Medulla oblongata (tissue), 1 donor: ENCODE results near the gene ZBTB40.

Source experiments
- DNase-seq: peaks from one replicate; pipeline ENCODE4 v3.0.0-alpha.2; 2015; ENCODE audit errors: extremely low spot score

Gene ZBTB40, protein sequence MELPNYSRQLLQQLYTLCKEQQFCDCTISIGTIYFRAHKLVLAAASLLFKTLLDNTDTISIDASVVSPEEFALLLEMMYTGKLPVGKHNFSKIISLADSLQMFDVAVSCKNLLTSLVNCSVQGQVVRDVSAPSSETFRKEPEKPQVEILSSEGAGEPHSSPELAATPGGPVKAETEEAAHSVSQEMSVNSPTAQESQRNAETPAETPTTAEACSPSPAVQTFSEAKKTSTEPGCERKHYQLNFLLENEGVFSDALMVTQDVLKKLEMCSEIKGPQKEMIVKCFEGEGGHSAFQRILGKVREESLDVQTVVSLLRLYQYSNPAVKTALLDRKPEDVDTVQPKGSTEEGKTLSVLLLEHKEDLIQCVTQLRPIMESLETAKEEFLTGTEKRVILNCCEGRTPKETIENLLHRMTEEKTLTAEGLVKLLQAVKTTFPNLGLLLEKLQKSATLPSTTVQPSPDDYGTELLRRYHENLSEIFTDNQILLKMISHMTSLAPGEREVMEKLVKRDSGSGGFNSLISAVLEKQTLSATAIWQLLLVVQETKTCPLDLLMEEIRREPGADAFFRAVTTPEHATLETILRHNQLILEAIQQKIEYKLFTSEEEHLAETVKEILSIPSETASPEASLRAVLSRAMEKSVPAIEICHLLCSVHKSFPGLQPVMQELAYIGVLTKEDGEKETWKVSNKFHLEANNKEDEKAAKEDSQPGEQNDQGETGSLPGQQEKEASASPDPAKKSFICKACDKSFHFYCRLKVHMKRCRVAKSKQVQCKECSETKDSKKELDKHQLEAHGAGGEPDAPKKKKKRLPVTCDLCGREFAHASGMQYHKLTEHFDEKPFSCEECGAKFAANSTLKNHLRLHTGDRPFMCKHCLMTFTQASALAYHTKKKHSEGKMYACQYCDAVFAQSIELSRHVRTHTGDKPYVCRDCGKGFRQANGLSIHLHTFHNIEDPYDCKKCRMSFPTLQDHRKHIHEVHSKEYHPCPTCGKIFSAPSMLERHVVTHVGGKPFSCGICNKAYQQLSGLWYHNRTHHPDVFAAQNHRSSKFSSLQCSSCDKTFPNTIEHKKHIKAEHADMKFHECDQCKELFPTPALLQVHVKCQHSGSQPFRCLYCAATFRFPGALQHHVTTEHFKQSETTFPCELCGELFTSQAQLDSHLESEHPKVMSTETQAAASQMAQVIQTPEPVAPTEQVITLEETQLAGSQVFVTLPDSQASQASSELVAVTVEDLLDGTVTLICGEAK

GRCh38 chr1:22451702-22452480 lies at the start of gene ZBTB40:
Gene ZBTB40 (plus strand): TSS chr1:22451851. CDS start chr1:22489949, 38,098 bp downstream.
- peak; percentile 98 for DNase-seq

DNA sequence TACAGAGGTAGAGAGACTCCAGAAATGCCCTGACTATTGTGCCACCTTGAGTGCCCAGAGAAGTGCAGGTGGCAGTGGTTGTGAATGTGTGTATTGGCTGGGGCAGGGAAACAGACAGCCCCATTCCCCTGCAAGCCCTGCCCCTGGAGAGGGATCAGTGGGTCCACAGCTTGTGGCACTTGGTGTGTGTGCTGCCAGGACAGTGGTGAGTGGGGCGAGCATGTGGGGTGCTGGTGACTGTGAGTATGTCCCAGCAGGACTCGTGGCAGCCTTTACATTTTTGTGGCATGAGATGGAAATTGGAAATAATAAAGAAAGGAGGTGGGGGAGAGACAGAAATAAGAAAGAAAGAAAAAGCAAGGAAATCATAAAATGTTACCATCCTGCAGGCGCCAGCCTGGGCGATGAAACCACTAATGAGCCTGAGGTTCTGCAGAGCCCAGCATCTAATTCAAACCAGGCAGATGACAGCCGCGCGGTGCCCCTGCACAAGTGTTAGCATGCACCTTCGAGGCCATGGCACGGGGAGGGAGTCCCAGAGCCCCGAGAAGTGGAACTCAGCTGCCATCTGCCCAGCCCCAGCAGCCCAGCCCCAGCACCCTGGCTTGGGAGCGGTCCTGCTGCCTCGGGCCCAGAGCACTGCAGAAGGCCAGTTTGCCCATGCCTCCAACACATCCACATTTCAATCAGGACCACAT lies 49.1 kb upstream of the ZBTB40 start:
- DNase-seq: no peak

GRCh38 chr1:22404486-22404885 lies 47.2 kb upstream of the ZBTB40 start:
- no peak for DNase-seq

DNA sequence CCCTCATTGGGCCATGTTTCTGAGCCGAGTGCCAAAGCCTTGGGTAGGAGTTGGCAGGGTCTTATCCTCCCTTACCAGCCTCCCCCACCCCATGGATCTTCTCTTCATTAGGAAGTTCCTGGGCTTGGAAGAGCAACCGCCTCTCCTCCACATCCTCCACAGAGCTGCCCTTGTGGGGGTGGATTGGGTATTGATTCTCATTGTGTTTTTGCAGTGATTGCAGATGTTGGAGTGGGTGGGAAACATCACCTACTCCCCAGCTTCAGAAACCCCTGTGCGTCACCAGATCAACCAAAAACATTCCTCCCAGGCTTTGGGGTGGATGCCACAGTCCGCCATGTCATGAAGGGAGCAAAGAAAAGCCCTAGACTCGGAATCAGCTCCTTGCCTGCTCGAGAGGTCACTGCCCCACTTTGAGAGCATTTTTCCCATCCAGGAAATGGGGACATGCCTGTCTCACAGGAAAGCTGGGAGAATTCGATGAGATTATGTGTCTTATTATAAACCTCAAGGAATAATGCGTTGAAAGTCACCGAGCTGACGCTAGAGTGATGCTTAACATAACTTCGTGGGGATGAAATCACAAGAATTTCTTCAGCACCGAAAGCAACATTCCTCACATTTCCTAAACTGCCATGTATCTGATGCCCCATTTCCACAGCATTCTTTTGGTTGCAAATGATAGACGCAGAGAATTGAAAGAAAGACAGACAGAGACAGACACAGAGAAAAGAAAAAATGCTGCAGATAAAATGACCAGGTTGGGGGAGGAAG lies 44.7 kb upstream of the ZBTB40 start:
- no peak for DNase-seq

DNA sequence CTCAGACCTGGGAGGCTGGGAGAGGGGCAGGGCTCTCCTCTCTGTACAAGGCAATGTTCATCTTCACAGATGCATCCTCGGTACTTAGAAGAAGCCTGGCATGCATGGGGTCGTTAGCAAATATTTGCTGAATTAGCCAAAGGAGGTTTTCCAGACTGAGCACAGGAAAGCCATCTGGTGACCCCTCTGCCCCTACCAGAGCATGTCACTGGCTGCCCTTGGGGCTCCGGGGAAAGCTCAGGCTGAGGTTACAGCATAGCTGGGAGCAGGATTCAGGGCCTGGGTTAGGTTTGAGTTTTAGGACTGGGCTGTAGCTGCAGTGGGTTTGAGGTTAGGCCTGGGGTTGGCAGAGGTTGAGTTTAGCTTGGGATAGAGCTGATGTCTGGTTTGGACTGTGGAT lies 43.4 kb upstream of the ZBTB40 start:
- DNase-seq: no peak

DNA sequence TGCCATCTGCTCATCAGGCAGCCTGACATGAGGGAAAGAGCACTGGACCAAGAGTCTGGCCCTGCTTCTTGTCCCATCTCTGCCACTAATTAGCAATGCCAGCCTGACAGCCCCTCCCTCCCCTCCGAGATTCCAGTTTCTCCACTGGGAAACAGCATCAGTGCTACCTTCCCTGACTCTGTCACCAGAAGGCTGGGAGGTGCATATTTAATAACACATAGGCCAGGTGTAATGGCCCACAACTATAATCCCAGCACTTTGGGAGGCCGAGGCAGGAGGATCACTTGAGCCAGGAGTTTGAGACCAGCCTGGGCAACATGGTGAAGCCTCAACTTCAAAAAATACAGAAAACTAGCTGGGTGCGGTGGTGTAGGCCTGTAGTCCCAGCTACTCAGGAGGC lies 41.2 kb upstream of the ZBTB40 start:
- no peak for DNase-seq

- no peak for DNase-seq
Measured at GRCh38 chr1:22410928-22411495, 40.6 kb upstream of the ZBTB40 start.

DNA sequence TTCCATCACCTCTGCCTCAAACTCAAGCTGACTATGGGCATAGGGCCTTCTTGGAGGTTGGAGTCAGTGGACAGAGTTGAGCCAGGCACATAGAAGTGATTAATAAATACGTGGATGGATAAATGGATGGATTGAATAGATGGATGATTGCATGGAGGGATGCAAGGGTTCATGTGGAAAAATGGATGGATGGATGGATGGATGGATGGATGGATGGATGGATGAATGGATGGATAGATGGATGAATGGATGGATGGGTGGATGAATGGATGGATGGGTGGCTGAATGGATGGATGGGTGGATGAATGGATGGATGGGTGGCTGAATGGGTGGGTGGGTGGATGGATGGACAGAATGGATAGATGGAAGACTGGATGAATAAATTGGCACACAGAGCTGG lies 40.1 kb upstream of the ZBTB40 start:
- DNase-seq: no peak

DNA sequence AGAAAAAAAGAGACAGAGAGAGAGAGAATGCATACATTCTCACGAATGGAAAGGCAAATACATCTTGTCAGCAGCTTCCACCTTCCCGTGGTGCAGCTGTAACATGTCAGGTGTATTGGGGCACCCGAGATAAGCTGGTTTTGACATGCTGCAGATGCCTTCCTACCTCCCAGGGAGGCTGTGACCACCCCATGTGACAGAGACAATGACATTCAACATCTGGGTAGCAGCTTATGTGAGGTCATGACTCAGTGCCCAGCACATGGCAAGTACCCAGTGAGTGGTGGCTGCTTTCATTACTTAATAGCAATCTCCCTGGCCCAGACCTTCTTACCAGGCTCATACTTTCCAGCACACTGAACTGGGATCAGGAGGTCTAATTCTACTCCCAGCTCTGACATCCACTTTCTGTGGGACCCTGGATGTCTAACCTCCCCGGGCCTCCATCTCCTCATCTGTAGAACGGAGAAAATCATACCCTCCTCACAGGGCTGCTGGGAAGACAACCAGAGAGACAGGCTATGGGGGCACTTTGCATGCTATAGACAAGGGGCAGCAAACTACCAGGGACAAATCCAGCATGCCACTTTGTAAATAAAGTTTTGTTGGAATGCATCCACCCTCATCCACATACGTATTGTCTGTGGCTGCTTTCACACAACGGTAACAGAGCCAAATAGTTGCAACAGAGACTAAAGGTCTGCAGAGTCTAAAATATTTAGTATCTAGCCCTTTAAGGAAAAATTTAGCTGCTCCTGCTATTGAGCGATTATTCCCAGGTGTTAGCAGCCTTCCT lies 38.5 kb upstream of the ZBTB40 start:
- no peak for DNase-seq

DNA sequence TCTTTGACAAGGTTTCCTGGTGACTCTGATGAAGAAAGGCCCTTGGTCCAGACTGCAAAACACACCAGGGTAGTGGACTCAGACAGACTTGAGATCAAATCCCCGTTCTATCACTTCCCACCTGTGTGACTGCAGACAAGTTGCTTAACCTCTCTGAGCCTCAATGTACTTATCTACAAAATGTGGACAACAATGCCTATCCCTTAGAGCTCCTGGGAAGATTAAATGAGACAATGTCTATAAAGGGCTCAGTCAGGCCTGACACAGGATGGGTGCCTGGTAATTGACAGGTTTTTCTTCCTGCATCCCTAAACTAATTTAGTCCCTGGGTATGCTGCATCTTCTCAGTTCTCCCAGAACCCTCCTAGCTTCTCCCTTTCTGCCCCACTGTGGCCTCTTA lies 37.9 kb upstream of the ZBTB40 start:
- no peak for DNase-seq

- peak; percentile 8 for DNase-seq
Measured at GRCh38 chr1:22414244-22414751, 37.4 kb upstream of the ZBTB40 start.

- no peak for DNase-seq
Measured at GRCh38 chr1:22415489-22415888, 36.2 kb upstream of the ZBTB40 start.

- peak; percentile 79 for DNase-seq
Measured at GRCh38 chr1:22416555-22417454, 34.8 kb upstream of the ZBTB40 start.

- no peak for DNase-seq
Measured at GRCh38 chr1:22417466-22417865, 34.2 kb upstream of the ZBTB40 start.

- no peak for DNase-seq
Measured at GRCh38 chr1:22418312-22418711, 33.3 kb upstream of the ZBTB40 start.

DNA sequence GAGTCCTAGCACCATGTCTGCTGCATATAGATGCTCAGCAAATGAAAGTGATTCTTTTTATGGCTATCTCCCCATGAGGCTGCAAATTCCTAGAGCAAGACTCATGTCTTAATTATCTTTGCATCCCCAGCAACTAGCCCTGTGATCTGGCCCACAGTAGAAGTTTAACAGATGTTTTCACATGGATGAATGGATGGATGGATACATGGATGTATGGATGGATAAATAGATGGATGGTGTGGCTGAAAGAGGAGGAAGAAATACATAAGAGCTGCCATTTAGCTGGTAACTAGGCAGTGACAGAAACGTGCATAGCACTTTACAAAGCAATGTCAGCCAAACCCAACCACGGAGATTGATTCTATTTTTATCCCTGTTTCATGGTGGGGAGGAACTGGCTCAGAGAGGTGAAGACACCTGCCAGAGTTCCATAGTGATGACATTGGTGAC lies 32.7 kb upstream of the ZBTB40 start:
- DNase-seq: no peak

- DNase-seq: peak; percentile 89
Measured at GRCh38 chr1:22420455-22421053, 31.1 kb upstream of the ZBTB40 start.
